GM18870 (cell line): ENCODE measurements around the gene PRPH.
"Not testable (repeated sequence)": the region's sequence is repeated elsewhere in the genome, so short reads cannot be mapped to it uniquely, and the experiment has no call there.

Source experiments
- ATAC-seq: cut with Tn5 transposase; IDR thresholded peaks from one replicate; pipeline ENCODE4 v1.9.1; 2021; ENCODE audit warnings: moderate library complexity; ENCODE audit not compliant: unreplicated experiment

The PRPH gene

GRCh38 chr12:49332441-49332861 lies 37.5 kb downstream of the PRPH start:
- no peak for ATAC-seq

- no peak for ATAC-seq
These were observed 38.0 kb downstream of the PRPH start for GRCh38 chr12:49332891-49333371.

- ATAC-seq, result not testable (repeated sequence)
These were observed 38.8 kb downstream of the PRPH start for GRCh38 chr12:49333778-49334177.

GRCh38 chr12:49334226-49334625 lies 39.3 kb downstream of the PRPH start:
- no peak for ATAC-seq

- no peak for ATAC-seq
These were observed 39.7 kb downstream of the PRPH start for GRCh38 chr12:49334681-49335080.

- ATAC-seq, result no peak
These were observed 40.4 kb downstream of the PRPH start for GRCh38 chr12:49335118-49335954.

GRCh38 chr12:49335955-49336644 lies 41.2 kb downstream of the PRPH start:
- no peak for ATAC-seq

- ATAC-seq, result no peak
These were observed 42.0 kb downstream of the PRPH start, which contains the start of gene C1QL4 for GRCh38 chr12:49336645-49337584. Gene C1QL4 (minus strand): TSS chr12:49337188. CDS start chr12:49336477, 711 bp downstream.

- no peak for ATAC-seq
These were observed 44.0 kb downstream of the PRPH start for GRCh38 chr12:49338830-49339463.

GRCh38 chr12:49339464-49339861 lies 44.5 kb downstream of the PRPH start:
- ATAC-seq, result no peak

- ATAC-seq, result no peak
These were observed 45.3 kb downstream of the PRPH start for GRCh38 chr12:49340095-49340870.

GRCh38 chr12:49340971-49341776 lies 46.2 kb downstream of the PRPH start:
- ATAC-seq, result no peak

GRCh38 chr12:49341777-49342065 lies 46.8 kb downstream of the PRPH start:
- ATAC-seq, result no peak

GRCh38 chr12:49342066-49342913 lies 47.3 kb downstream of the PRPH start:
- peak; percentile 73 for ATAC-seq

GRCh38 chr12:49342914-49343731 lies 48.2 kb downstream of the PRPH start:
- peak; percentile 12 for ATAC-seq

GRCh38 chr12:49344486-49345050 lies 49.6 kb downstream of the PRPH start:
- ATAC-seq, result no peak
